Measurements from ENCODE around the gene GNAO1.

GNAO1 gene

DNA sequence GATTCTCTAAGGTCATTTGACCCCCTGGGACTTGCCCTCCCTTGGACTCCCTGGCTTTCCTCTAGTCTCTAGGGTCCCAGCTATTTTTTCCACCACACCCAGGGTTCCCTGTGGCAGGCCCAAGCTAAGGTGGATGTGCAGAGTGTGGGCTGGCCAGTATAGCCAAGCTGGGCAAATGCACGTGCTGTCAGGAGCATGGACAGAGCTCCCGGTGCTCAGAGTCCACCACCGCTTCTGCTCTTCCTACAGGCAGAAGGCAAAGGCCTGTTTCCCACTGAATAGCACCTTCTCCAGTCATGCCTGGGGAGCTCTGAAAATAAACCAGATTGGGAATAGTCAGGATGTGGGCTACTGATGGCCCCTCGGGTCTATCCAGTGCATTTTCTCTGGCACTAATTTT lies 53.3 kb downstream of the GNAO1 start:
- no peak for DNase-seq

DNA sequence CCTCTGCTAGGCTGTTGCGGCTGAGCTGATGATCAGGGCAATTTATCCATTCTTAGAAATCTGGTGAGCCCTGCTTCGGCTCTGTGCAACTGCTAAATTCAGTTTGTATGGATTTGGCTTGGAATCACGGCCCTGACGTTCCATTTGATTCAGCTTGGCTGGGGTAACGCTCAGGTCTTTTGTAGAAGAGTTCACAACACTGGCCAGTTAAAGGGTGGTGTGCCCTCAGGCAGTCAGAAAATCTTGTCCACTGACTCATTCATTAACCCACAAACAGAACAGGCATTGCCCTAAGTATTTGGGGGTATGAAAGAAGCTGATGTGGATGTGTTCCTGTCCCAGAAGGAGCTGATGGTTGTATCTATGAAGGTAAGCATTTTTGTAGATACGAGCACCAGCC lies 53.9 kb downstream of the GNAO1 start:
- DNase-seq = no peak

DNA sequence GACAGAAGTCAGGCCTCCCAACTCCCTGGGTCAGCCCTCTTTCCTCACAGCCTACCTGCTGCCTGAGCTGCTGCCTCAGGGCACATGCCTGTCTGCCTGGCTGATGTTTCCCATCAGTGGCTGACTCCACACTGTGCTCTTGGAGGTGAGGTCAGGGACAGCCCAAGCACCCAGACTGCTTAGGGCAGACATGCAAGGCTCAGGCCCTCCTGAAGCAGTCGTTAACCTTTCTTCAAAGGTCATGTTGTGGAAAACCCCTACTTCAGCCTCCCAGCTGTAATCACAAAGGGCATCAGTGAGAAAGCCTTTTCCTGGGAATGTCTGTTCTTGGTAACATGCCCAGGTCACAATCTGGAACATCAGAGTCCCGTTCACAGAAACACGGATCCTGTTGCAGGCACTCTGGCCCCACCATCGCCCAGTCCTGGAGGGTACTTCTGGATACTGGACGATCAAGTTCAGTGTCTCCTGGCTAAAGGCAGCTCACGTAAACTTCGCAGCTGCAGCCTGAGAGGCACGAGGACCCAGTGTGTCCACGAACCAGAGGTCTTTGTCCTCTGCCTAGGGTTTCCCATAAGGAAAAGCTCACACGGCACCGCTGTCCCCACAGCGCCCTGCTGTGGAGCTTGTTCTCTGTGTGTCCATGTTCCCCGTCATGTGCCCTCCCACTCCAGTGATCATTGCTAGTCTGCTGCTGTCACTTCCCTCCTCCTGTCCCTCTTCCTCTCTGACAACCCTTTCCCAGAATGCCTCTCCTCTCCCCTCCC lies 54.9 kb downstream of the GNAO1 start:
- DNase-seq = no peak

DNA sequence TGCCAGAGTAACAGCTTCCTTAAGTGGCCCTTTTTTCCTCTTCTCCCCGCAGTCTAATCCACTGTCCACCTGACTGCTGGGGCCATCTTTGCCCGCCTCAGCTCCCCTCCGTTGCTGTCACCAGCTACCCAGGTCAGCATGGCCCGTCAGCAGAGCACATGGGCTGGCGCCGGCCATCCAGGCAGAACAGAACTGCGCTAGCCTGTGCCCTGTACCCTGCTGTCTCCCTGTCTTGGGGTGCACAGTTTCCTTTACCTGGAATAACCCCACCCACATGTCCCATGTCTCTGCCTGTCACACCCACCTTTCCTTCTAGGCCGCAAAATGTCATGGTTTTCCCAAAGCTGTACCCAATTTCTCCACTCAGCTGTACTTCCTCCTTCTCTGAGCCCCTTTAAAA lies 55.7 kb downstream of the GNAO1 start:
- DNase-seq = no peak

DNA sequence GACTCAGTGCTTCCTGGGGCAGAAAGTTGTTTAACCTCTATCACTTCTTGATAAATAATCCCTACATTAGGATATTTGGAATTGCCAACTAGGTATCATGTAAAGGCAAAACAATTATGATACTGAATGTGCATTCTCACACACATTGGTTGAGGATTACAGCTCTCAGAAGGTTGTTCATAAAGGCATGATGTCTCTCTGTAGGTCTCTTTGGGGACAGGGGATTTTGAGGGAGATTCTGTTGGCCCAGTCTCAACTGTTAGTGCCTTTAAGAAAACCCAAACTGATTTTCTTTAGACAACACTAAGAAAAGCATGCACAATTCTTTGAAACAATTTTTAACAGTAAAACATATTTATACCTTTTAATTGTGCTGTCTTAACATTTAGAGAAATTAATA lies 56.5 kb downstream of the GNAO1 start:
- DNase-seq = no peak

DNA sequence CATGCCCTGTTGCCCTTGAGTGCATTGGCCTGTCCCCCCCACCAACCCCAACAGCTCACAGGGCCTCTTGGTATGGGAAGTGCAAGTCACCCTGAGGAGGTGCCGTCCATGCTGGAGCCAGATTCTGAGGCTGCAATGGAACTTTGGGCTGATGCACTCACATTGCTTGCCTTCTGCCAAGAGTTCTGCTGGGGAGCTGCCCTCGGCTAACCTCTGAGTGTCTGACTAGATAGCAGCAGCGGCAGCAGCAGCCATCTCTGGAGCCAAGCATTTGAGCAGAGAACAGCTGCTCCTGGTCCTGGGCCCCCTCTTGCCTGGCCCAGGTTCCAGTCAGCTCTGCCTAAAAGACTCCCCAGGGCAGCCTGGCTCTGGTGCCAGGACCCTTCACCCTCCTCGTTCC lies 61.5 kb downstream of the GNAO1 start:
- no peak for DNase-seq

DNA sequence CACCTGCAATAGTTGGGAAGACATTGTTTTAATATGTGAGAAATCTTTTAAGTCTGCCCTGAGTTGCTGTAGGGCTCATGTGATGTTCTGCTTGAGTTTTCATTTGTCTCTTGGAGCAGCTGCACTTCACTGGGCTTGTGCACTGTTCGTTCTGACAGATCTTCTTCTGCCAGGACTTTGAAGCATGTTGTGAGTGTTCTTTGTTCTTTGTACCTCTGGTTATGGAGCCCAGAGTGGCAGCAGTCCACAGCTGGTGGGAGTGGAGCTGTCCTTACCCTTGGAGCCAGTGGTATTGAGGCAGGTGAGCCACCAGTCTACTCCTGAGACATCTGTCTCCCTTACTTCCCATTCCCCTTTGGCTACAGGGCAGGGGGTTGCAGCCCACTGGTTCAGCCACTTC lies 64.6 kb downstream of the GNAO1 start:
- DNase-seq = no peak

DNA sequence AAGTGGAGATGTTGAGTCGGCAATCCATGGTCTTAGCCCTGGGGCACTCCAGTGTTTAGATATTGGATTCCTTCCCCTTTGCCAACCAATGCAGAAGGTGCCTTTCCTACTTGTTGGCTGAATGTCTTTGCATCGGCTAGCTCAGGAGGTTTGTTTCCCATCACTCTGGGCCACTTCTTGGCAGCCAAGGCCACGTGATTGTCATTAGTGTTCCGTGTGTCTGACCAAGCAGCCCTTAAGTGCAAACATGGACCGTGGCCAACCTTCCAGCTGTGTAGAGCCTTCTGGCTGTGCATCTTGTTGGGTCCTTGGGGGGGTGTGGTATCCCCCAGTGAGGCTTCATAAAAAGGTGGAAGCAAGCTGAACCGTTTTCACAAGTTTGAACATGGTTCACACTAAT lies 66.0 kb downstream of the GNAO1 start:
- DNase-seq = no peak

DNA sequence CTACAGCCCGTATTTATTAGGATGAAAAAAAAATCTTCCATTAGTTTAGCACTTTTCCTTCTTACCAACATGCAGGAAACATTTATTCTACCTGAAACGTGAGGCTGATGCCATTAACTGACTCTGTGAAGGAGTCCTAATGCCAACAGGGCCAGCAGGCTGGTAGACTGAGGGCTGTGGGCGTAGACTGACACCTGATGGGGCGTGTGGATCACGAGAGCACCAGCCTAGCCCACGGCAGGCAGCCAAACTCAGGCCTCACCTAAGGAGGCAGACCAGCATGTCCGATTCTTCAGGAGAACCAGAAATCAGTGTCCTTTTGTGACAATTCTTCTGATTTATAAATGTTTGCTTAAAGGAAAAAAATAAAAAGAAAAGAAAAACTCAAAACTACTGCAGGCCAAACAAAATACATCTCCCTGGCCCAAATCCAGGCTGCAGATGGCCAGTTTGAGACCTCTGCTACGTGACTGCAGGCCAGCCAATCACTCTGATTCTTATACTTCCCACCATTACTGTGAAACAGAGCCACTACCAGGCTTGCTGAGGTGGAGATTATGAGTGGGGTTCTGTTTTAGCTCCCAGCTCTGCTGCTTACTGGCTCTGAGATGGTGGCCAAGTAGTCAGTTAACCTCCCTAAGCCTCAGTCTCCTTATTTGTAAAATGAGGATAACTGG lies 66.5 kb downstream of the GNAO1 start:
- no peak for DNase-seq

DNA sequence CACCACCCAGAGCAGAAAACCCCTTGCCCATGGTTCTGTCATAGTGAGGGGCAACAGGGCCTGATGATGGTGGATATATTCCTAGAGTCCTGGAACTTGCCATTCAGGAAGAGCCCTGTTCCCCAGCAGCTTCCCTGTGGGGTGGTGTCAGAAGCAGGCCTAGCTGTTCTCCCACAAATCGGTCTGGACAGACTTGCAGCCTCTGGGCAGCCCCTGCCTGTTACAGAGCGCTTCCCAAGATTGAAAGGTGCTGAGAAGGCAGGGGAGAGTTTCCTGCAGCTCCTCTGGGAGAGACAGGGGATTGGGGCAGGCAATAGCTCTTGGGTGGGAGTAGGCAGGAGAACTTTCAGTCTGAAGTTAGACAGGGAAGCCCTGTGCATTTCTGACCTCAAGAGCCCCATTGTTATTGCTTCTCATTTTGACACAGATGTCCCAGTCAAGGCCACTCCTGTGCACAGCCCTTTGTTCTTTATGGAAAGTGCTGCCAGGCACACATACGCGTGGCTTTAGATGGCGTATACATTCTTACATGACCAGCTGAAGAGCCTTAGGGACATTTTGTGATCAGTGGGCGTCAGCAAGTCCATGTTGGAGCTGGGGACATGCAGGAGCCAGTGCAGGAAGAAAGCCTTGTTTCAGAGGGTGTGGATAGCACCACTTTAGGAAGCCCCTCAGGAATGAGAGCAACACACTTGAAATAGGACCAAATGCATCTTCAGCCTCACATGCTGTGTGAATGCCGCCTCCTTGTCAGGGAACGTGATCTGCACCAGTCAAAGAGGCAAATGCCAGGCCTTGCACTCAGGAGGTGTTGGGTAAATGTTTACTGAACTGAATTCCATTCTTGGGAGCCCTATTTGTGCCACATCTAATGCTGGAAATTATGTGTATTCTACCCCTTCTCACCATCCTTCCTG lies 67.5 kb downstream of the GNAO1 start:
- no peak for DNase-seq

DNA sequence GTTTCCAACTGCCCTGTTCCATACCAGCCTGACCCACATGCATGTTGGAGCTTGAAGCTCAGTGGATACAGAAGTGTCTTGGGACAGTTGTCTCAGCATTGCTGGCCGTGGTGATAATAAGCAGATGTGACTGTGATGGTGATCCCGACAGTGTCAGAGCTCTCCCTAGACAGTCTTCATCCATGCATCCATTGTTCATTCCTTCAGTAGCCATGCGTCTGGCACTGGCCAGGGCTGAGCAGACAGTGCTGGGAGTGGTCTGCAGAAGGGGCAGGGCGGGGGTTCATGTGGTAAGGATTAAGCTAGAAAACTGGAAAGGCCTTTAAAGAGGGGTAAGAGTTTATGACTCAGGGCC lies 68.1 kb downstream of the GNAO1 start:
- no peak for DNase-seq

DNA sequence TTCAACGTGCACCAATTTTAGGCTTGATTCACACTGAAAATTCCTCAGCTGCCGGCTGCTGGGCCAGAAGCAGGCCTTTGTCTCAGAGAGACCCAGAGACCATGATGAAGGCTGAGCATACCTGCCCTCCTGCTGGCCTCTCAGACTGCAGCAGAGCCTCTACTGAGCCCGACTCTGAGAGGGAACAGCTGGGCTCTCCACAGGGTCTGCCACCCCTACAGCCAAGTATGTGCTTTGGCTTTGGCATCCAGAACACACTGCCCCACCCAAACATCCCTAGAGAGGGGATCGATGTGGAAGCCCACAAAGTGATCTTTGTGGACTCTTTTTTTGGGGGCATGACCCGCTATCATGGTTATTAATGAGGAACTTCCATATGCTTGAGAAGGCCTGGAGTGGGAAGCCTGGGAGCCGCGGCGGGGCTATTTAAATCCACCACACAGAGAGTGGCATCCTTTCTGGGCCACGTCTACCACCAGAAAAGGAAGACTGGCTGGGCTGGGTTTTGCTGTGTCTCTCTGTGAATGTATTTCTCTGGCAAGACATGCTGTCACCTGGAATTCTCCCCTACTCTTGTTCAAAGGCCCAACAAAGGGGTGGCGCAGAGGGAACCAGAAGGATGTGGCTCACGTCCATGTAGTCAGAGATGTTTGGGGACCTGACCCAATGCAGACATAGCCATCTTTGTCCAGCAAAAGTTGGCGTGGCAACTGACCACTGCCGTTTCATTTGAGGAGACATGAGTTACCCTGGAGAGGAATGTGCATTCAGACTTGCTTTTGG lies 69.3 kb downstream of the GNAO1 start:
- no peak for DNase-seq

DNA sequence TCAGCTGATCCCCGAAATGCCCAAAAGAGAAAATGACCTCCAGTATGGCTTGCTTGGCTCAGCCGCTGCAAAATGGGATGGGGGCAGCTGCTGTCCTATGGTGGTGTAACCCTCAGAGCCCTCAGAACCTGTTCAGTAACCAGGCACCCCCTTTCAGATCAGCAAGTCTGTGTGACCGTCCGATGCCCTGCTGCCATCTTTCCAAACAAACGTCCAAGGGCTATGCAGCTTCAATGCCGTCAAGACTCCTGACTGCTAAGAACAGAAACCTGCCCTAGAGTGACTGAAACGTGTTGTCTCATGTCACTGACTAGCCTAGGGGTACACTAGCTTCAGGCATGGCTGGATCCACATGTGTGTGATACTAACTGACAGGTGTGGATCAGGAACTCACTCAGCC lies 70.4 kb downstream of the GNAO1 start:
- no peak for DNase-seq

DNA sequence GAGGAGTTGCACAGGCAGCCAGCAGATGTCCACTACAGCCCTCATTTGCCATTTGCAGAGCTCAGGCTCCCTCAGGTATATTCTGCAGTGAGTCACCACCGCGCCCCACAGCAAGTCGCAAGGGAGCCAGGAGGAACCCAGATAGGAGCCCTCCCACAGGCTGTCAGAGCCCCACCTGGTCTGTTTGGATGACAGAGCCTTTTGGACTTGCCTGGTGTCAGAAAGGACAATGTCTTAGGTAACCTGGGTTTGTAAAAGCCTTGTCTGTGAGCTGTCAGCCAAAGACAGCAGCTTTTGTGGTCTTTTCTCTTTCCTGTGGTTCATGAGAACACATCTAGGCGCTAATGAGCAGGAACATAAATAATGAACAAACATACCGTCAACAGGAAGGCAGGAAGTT lies 70.9 kb downstream of the GNAO1 start:
- DNase-seq = no peak

DNA sequence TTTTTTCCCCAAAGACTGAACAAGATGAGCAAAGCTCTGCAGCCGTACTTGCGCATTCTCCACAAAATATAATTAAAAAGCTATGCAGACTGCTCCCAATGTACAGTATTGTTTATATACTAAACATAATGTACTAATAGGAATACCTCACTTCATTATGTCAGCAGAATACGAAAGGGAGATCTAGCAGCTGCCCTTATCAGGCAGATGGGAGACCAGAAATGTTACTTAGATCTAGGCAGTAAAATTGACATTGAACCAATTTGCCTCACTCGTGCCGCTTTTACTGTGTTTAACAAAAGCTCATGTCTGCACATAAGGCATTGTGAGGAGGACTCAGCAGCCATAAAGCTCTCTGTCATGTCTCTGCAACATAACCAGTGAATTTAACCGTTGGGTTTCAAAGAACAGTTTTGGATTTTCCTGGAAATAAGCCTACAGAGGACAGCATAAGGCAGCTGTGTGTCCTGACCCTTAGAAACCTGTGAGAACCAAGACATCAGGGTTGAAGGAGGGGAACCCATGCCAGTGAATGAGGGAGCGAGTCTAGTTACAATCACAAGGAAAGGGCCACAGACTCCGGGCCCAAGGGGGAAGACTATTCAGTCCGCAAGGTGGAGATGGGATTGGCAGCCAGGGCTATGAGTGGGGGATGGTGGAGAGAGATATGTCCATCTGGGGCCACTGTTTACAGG lies 71.4 kb downstream of the GNAO1 start:
- DNase-seq = no peak

DNA sequence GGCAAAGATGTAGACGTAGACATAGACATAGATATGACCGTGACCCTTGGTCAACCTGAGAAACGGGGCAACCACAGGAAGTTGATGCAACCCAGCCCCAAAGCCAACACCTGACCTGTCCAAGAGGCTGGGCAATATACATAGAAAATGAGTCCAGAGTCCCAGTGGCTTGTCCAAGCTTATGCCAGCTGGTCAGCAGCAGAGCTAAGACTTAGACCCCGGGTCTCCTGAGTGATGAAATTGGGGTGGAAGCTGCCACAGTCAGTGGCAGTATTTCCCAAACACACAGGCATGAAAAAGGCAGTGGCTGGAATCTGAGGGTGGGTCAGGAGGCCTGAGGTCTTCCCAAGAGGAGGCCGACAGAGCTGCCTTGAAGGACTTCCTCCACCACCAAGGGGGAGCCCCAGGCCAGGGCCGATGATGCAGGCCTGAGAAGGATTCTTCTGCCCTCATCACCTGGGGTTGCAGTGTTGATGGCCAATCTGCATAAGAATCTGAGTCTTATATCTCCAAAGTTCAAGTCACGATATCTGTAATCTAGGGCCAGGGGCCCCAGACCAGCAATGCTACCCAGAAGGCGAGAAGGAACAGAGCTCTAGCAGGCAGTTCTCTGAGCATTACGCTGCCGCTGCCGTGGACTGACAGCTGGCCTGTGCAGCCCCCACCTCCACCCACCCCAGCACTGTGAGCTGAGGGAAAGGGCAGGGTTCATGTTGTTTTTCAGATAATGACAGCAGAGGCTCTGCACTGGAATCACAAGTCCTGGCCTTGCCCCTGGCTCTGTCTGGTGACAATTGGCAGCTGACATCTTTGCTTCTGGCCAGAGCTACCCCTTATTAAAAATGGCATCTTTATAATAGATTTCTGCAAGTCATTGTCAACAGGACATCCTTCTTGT lies 72.7 kb downstream of the GNAO1 start:
- DNase-seq = no peak

DNA sequence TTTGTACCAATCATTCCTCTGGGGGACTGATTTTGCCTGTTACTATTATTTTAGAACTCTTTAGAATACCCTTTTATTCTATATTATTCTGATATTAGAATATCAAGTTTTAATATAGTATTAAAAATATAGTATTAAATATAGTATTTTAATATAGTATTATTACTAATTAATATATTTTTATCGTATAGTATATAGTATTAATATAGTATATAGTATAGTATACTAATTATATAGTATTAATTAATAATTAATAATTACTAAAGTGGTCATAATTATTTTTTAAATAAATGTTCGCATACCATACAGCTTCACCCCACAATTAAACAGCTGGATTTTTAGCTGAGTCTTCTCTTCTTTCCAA lies 73.3 kb downstream of the GNAO1 start:
- no peak for DNase-seq

DNA sequence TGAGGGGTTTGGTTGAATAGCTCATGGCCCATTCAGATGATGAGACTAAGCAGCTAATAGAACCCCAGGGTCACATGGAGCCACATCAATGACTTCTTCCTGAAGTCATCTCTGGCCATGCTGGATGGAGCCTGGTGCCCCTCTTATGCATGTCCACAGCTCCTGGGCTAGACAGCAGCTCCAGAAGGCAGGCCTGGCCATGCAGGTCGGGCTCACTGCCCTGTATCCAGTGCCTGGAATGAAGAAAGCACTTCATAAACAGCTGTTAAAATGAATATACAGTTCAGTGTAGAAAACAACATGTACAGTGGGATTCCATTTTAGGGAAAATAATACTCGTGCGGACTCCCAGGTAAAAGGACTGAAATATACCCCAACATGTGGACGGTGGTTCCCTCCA lies 73.9 kb downstream of the GNAO1 start:
- no peak for DNase-seq

DNA sequence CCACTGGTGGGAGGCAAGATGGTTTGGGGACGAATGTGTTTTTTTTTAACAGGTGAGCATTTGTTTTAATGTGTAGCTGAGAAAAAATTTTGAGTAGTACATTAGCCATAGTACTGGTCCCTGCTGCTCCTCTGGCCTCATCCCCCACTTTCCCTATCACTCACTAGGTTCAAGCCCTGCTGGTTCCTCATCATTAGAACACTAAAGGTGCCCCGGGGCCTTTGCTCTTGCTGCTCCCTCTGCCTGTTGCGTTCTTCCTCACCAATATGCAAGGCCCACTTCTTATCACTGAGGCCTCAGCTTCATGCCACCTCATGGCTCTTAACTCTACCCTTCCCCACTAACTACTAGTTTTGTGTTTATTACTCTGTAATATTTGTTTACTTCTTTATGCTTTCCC lies 74.5 kb downstream of the GNAO1 start:
- DNase-seq = no peak

DNA sequence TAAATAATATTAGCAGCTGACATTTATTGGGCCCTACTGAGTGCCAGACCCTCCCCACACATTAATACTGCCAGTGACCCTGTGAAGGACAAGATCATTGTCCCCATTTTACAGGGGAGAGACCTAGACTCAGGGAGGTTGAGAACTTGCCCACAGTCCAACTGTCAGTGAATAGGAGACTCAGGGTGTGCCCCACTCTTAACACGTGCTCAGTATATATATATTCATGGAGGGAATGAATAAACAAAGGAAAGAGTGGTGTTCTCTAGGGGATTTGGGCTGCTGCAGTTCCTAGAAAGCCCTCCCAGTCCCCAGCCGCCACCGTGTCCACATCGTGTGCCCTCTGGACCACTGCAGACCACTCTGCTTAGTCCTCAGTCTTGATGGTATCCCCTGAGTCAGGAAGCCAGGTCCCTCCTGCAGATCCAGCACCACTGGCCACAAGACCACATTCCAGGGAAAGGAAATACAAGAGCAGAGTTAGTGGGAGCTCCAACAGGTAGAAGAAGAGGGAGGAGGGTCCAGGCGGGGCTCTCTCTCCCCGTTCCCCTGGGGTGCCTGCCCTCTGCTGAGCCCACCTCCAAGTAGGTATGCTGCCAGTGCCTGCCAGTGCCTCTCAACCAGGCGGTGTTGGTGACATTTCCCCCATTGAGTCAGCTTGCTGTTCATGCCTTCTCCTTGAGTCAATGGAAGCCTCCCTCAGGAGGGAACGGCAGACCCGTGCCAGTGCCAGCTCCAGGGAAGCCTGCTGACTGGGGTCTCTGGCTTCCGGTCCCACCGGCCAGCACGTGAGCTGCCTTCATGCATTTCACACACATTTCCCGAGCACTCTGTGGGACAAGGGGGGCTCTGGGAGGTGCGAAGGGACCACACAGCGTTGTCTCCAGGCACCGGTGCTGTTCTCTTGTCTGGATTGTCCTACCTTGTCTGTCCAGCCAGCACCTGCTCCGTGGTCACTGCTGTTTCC lies 75.6 kb downstream of the GNAO1 start:
- DNase-seq = no peak
